ENCODE measurements around the gene OR2L3. TPM values are rescaled to one million over a fixed set of nuclear protein-coding genes. Genes with fewer than 3 reads are reported as not detected.

Gene OR2L3
- total and polyA plus RNA-seq, 10 of the 15 experiments (the other 5 are each of a cell fraction or from before 2014, with no cell fraction given): not detected

DNA sequence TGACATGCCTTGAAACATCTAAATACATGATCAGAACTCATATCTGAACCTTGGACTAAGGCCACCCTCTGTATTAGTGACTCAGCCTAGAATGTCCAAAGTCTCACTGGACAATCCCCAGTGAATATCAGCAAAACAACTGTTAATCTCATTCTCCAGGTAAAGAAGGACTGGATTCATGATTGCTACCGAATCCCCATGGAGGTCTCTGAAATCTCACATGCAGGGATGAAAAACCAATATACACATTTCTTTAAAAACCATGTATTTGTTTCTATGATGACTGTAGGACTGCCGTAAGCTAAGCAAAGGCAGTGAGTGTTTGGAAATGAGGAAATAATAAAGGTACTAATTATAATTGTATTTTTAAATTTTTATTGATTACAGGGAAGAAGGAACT, at the start of gene OR2L3 (continued):
- TF ChIP-seq, protein P1, sequence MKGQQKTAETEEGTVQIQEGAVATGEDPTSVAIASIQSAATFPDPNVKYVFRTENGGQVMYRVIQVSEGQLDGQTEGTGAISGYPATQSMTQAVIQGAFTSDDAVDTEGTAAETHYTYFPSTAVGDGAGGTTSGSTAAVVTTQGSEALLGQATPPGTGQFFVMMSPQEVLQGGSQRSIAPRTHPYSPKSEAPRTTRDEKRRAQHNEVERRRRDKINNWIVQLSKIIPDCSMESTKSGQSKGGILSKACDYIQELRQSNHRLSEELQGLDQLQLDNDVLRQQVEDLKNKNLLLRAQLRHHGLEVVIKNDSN (IDR thresholded peaks at IDR 0.05; ENCODE audit: borderline replicate concordance, extremely low read length, insufficient read depth, low read depth, low read length): no peak
- TF ChIP-seq CBFB (IDR thresholded peaks at IDR 0.05; ENCODE audit: low read depth) (no peak), FOS (IDR thresholded peaks at IDR 0.05; ENCODE audit: borderline replicate concordance, extremely low read depth, insufficient read length) (no peak)

DNA sequence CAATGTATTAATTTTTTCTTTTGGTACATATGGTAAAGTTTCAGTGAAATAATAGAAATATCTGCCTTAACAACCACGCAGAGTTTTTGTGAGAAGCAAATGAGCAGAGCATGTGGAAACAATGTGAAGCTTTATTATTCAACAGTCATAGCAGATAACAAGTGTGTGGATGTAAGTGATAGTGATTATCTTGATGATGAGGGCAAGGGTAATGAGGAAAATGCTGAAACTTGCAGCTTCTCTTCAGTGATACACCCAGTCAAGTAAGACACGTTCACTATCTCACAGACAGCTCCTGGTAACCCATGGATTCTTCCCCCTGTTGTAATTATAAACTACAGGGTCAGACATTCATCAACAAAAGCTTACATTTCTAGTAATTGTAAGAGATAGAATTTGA, 47.8 kb upstream of the OR2L3 start:
- RAD21 ChIA-PET (ENCODE audit: unreplicated experiment): no interaction called here
- WGBS (ENCODE audit: insufficient coverage, insufficient replicate concordance, low lambda C conversion rate, missing lambda C conversion rate): 0% methylated on average over 2 of the region's 2 CpGs

More for the DNA sequence above, 47.8 kb upstream of the OR2L3 start:
- Histone ChIP-seq H2AFZ (ENCODE audit: control insufficient read depth, low read depth, low read length) (no peak overlapping the region), H3K79me2 (ENCODE audit: control insufficient read depth, insufficient read depth, low read length) (no peaks in the 10 kb centered on the region), H4K20me1 (ENCODE audit: control insufficient read depth, insufficient read depth) (no peaks in the 10 kb centered on the region), H3K4me2 (ENCODE audit: control insufficient read depth, insufficient read depth) (no peak overlapping the region), H3K4me1 (ENCODE audit: control insufficient read depth, insufficient read depth, low read length) (no peaks in the 10 kb centered on the region), H3K9me3 (replicated peaks; ENCODE audit: control insufficient read depth, insufficient read depth, low read length) (no peaks in the 10 kb centered on the region), H3K27ac (ENCODE audit: control insufficient read depth, insufficient read depth) (no peak overlapping the region), H3K27me3 (replicated peaks in 1 of 2; ENCODE audit: control insufficient read depth in 2 of 2, insufficient read depth in 2 of 2, low read length in 1 of 2) (no peaks in the 10 kb centered on the region), H3K4me3 (no peak overlapping the region), H3K9ac (ENCODE audit: control insufficient read depth, insufficient read depth, low read length) (no peak overlapping the region), H3K36me3 (ENCODE audit: control insufficient read depth in 2 of 2, insufficient read depth in 2 of 2, low read length in 1 of 2) (no peaks in the 10 kb centered on the region)
- CTCF ChIA-PET: no interaction called here
- ATAC-seq (no peak), DNase-seq (ENCODE audit: low read depth, low spot score) (no peak), FAIRE-seq (no peak)
- no peak for TF ChIP-seq BACH1 (IDR thresholded peaks at IDR 0.05; ENCODE audit: borderline replicate concordance)
- TF ChIP-seq SPI1 (IDR thresholded peaks at IDR 0.05; ENCODE audit: borderline replicate concordance, insufficient read depth, low read depth, low read length): no peak
- no peak for TF ChIP-seq NR2C2 (IDR thresholded peaks at IDR 0.05; ENCODE audit: borderline replicate concordance, control insufficient read depth, insufficient read length, low read depth)
- no peak for TF ChIP-seq FOS (IDR thresholded peaks at IDR 0.05; ENCODE audit: borderline replicate concordance, extremely low read depth, insufficient read length)
- no peak for TF ChIP-seq KDM1A (IDR thresholded peaks at IDR 0.05; ENCODE audit: borderline replicate concordance)
- TF ChIP-seq BCL11A (IDR thresholded peaks at IDR 0.05; ENCODE audit: low read depth, low read length): no peak
- no peak for TF ChIP-seq LARP7 (IDR thresholded peaks at IDR 0.05)
- TF ChIP-seq NR2F1 (conservative IDR thresholded peaks at IDR 0.05): no peak
- TF ChIP-seq, protein P2, sequence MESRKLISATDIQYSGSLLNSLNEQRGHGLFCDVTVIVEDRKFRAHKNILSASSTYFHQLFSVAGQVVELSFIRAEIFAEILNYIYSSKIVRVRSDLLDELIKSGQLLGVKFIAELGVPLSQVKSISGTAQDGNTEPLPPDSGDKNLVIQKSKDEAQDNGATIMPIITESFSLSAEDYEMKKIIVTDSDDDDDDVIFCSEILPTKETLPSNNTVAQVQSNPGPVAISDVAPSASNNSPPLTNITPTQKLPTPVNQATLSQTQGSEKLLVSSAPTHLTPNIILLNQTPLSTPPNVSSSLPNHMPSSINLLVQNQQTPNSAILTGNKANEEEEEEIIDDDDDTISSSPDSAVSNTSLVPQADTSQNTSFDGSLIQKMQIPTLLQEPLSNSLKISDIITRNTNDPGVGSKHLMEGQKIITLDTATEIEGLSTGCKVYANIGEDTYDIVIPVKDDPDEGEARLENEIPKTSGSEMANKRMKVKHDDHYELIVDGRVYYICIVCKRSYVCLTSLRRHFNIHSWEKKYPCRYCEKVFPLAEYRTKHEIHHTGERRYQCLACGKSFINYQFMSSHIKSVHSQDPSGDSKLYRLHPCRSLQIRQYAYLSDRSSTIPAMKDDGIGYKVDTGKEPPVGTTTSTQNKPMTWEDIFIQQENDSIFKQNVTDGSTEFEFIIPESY (IDR thresholded peaks at IDR 0.05): no peak
- TF ChIP-seq ATF7 (IDR thresholded peaks at IDR 0.05; ENCODE audit: low read depth): no peak
- TF ChIP-seq NFIC (IDR thresholded peaks at IDR 0.05; ENCODE audit: low read depth, low read length): no peak
- SMC1A ChIA-PET (ENCODE audit: uncharacterized antibody, unreplicated experiment): no interaction called here
- intact Hi-C loops (cut with micrococcal nuclease; ENCODE audit: unreplicated experiment) (no loop called here), in situ Hi-C loops (cut with MboI) (no loop called here)
- POLR2A ChIA-PET: no interaction called here
- no TSS peak for BruUV-seq (replicated peaks)

Measured in GM12878 (cell line).